Panc1 (cell line): ENCODE measurements around the gene KRT73. TPM values are rescaled to one million over a fixed set of nuclear protein-coding genes. Genes with fewer than 3 reads are reported as not detected.

Experiments used
- ATAC-seq: fragments of 200-7000 bp; cut with Tn5 transposase; 2 replicates; pipeline ENCODE4 v1.9.1; 2020; ENCODE audit warnings: mild to moderate bottlenecking, moderate library complexity
- BruUV-seq: library from RNA; stranded (reverse); fragments of 400-500 nt; replicated peaks from 2 replicates; lab custom pipeline; 2021; lab: Mats Ljungman, UMichigan
- CTCF ChIA-PET: fragments of 300-600 bp; sonication (Branson Sonifier 250); formaldehyde crosslinking; loops from one replicate; lab custom pipeline; 2022; ENCODE audit warnings: antibody characterized with exemption; lab: Charles Lee
- POLR2A ChIA-PET: fragments of 300-600 bp; sonication (Branson Sonifier 250); formaldehyde crosslinking; loops from one replicate; lab custom pipeline; 2022; ENCODE audit warnings: antibody characterized with exemption; lab: Charles Lee
- DNase-seq: peaks from one replicate; pipeline ENCODE4 v3.0.0-alpha.2; 2010; ENCODE audit warnings: low read depth, low spot score
- H3K27ac ChIP-seq: 2 replicates; pipeline ENCODE4 v1.5.1; 2011; ENCODE audit warnings: mild to moderate bottlenecking, low read length, inconsistent platforms
- H3K27me3 ChIP-seq: fragments of 200-500 bp; sonication (Bioruptor generic); 2 replicates; pipeline ENCODE4 v1.6.0; 2014; ENCODE audit warnings: low read length, inconsistent platforms; ENCODE audit not compliant: control insufficient read depth, insufficient read depth
- H3K36me3 ChIP-seq: fragments of 200-500 bp; sonication (Bioruptor generic); 2 replicates; pipeline ENCODE4 v1.5.1; 2014; ENCODE audit warnings: inconsistent platforms, mild to moderate bottlenecking, low read length, moderate library complexity; ENCODE audit not compliant: control insufficient read depth, insufficient read depth
- H3K4me1 ChIP-seq: 2 replicates; pipeline ENCODE4 v1.5.1; 2011; ENCODE audit warnings: inconsistent platforms, mild to moderate bottlenecking, low read length, moderate library complexity; ENCODE audit not compliant: control insufficient read depth, insufficient read depth
- H3K4me3 ChIP-seq, 2 experiments: 2 replicates each; pipeline ENCODE4 v1.5.1; 2011 to 2012; ENCODE audit warnings: low read depth in 2 of 2, low read length in 2 of 2, mild to moderate bottlenecking in 2 of 2, inconsistent platforms in 1 of 2, moderate library complexity in 1 of 2
- H3K9me3 ChIP-seq: fragments of 200-500 bp; sonication (Bioruptor generic); 2 replicates; pipeline ENCODE4 v1.5.1; 2014; ENCODE audit warnings: low read depth, mild to moderate bottlenecking, inconsistent platforms, low read length, moderate library complexity; ENCODE audit not compliant: control insufficient read depth, insufficient read depth
- POLR2AphosphoS5 ChIP-seq: IDR thresholded peaks from 2 replicates; pipeline ENCODE4 v1.6.1; 2012; ENCODE audit warnings: mild to moderate bottlenecking, low read depth, low read length, moderate library complexity
- SIN3A ChIP-seq: IDR thresholded peaks from 2 replicates; pipeline ENCODE4 v1.6.1; 2012; ENCODE audit warnings: low read depth, mild to moderate bottlenecking, low read length, moderate library complexity, borderline replicate concordance; ENCODE audit not compliant: insufficient read depth
- TCF7L2 ChIP-seq: IDR thresholded peaks from 2 replicates; pipeline ENCODE4 v1.6.1; 2011; ENCODE audit warnings: mild to moderate bottlenecking, low read depth, low read length, inconsistent platforms
- in situ Hi-C: cut with HindIII; loops from 2 replicates; pipeline ENCODE4 v1.10.0; 2016; ENCODE audit warnings: low sequenced_read_pairs, low pct_unique_long_range_greater_than_20kb
- intact Hi-C: fragments of 100-400 bp; cut with micrococcal nuclease; formaldehyde crosslinking; loops from one replicate; pipeline ENCODE4 v1.10.0; 2022; ENCODE audit not compliant: unreplicated experiment
- total RNA-seq: library from RNA; stranded (reverse); gene quantifications from one replicate; pipeline ENCODE4 v1.2.1, GENCODE V29; 2021; ENCODE audit not compliant: unreplicated experiment
- TF ChIP-seq, protein P1 (sequence below), 2 experiments: IDR thresholded peaks; 2 replicates each; pipeline ENCODE4 v1.6.1; 2011 to 2012; ENCODE audit warnings: low read depth in 2 of 2, control low read depth in 1 of 2, low read length in 1 of 2, mild to moderate bottlenecking in 1 of 2, moderate library complexity in 1 of 2; ENCODE audit not compliant: insufficient read depth in 1 of 2
- TF ChIP-seq, protein P2 (sequence below): fragments of 450-650 bp; IDR thresholded peaks from 2 replicates; pipeline ENCODE4 v1.5.1; 2017; ENCODE audit warnings: mild to moderate bottlenecking

The KRT73 gene
- total RNA-seq, 1 experiment from 2014 or later: not detected

DNA sequence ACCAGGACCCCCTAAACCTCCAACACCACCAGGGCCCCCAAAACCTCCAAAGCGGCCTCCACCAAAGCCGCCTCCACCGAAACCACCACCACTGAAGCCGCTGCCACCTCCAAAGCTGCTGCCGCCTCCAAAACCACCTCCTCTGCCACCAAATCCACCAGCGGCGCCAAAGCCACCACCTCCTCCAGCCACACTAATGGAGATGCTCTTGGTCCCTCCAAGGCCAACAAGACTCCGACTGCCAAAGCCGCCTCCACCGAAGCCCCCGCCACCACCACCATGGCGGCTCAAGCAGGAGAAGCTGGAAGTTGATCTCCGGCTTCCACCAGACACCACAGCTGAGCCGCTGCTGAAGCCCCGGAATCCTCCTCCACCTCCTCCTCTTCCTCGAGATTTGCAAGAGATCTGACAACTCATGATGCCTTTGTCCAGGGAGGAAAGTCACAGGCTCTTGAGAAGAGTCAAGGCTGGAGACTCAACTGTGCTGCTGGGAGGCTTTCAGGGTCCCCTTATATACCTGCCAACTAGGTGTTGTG, 33.4 kb upstream of the KRT73 start, which contains the start of gene KRT2:
KRT2 (minus strand) TSS at position 486 of the 536 bp plus-strand sequence; CDS start at position 417, 69 bp downstream.
- POLR2A ChIA-PET: no interaction called here

DNA sequence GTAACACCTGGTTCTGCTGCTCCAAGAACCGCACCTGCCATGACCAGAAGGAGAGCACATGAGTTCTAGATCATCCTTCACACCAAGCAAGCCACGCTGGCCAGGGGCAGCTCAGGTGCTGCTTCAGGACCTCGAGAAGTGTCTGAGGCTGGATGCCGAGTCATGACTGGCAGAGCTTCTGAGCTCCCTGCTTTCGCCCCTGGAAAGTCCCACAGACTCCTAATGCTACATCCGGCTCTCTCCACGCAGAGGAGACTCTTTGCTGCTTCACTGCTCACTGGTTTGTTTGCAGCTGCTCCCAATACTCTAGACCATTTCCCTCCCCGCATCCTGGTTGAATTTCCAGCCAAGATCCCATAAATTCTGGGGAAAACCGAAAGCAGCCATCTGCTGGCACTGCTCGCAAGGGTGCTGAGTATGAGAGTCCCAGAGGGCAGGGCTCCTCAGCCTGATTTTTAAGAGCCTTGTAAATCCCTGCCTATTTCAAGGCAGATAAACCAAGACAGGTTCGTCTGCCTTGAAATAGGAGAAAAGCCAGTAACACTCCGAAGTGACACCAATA, 32.2 kb upstream of the KRT73 start:
- H3K27me3 ChIP-seq: peaks cover 11% of the 10 kb centered on the region
- ChIA-PET CTCF (no interaction called here), POLR2A (no interaction called here)
- no peak for DNase-seq
- intact Hi-C loops: no loop called here
- in situ Hi-C loops: no loop called here
- TF ChIP-seq POLR2AphosphoS5: no peak
- no peak for TF ChIP-seq SIN3A
- TF ChIP-seq, protein P1, sequence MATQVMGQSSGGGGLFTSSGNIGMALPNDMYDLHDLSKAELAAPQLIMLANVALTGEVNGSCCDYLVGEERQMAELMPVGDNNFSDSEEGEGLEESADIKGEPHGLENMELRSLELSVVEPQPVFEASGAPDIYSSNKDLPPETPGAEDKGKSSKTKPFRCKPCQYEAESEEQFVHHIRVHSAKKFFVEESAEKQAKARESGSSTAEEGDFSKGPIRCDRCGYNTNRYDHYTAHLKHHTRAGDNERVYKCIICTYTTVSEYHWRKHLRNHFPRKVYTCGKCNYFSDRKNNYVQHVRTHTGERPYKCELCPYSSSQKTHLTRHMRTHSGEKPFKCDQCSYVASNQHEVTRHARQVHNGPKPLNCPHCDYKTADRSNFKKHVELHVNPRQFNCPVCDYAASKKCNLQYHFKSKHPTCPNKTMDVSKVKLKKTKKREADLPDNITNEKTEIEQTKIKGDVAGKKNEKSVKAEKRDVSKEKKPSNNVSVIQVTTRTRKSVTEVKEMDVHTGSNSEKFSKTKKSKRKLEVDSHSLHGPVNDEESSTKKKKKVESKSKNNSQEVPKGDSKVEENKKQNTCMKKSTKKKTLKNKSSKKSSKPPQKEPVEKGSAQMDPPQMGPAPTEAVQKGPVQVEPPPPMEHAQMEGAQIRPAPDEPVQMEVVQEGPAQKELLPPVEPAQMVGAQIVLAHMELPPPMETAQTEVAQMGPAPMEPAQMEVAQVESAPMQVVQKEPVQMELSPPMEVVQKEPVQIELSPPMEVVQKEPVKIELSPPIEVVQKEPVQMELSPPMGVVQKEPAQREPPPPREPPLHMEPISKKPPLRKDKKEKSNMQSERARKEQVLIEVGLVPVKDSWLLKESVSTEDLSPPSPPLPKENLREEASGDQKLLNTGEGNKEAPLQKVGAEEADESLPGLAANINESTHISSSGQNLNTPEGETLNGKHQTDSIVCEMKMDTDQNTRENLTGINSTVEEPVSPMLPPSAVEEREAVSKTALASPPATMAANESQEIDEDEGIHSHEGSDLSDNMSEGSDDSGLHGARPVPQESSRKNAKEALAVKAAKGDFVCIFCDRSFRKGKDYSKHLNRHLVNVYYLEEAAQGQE (IDR thresholded peaks at IDR 0.05; ENCODE audit: insufficient read depth in 1 of 2, low read depth in 2 of 2, low read length in 1 of 2): no peak
- TF ChIP-seq TCF7L2: peak; percentile 71
- H3K27ac ChIP-seq: peak overlapping the region; percentile 12; the same call in 1 of the 2 replicates
- peak overlapping the region in 1 of 2 experiments; percentile 34; a peak in 1 of 4 replicates for H3K4me3 ChIP-seq
- peaks cover 5% of the 10 kb centered on the region; the same call in 1 of the 2 replicates for H3K4me1 ChIP-seq
- peak; percentile 81 for ATAC-seq
- no TSS peak for BruUV-seq
- no peaks in the 10 kb centered on the region for H3K36me3 ChIP-seq
- no peaks in the 10 kb centered on the region for H3K9me3 ChIP-seq

More for the DNA sequence above, 33.4 kb upstream of the KRT73 start, which contains the start of gene KRT2:
- Histone ChIP-seq H3K4me1 (peaks cover 5% of the 10 kb centered on the region; the same call in 1 of the 2 replicates), H3K27me3 (peaks cover 12% of the 10 kb centered on the region), H3K4me3 (no peak within 1 kb of the TSS), H3K36me3 (no peaks in the 10 kb centered on the region), H3K9me3 (no peaks in the 10 kb centered on the region), H3K27ac (peak within 1 kb of the TSS; percentile 6)
- no peak for ATAC-seq
- intact Hi-C loops: no loop called here
- DNase-seq: no peak
- CTCF ChIA-PET: no interaction called here
- in situ Hi-C loops: no loop called here
- TF ChIP-seq SIN3A: no peak
- TF ChIP-seq, protein P2, sequence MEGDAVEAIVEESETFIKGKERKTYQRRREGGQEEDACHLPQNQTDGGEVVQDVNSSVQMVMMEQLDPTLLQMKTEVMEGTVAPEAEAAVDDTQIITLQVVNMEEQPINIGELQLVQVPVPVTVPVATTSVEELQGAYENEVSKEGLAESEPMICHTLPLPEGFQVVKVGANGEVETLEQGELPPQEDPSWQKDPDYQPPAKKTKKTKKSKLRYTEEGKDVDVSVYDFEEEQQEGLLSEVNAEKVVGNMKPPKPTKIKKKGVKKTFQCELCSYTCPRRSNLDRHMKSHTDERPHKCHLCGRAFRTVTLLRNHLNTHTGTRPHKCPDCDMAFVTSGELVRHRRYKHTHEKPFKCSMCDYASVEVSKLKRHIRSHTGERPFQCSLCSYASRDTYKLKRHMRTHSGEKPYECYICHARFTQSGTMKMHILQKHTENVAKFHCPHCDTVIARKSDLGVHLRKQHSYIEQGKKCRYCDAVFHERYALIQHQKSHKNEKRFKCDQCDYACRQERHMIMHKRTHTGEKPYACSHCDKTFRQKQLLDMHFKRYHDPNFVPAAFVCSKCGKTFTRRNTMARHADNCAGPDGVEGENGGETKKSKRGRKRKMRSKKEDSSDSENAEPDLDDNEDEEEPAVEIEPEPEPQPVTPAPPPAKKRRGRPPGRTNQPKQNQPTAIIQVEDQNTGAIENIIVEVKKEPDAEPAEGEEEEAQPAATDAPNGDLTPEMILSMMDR: no peak
- no peak for TF ChIP-seq TCF7L2
- TF ChIP-seq POLR2AphosphoS5: no peak
- TF ChIP-seq, protein P1 (IDR thresholded peaks at IDR 0.05; ENCODE audit: insufficient read depth in 1 of 2, low read depth in 2 of 2, low read length in 1 of 2): no peak
- BruUV-seq: no TSS peak
